ENCODE results near the gene MAGEB16.

Gene MAGEB16

GRCh38 chrX:35798042-35798441, at the start of gene MAGEB16:
MAGEB16 (plus strand) TSS chrX:35798342; CDS start chrX:35802197, 3,855 bp downstream.
- no peak for TF ChIP-seq JUND (IDR thresholded peaks at IDR 0.05; ENCODE audit: low read depth)
- in situ Hi-C loops (cut with HindIII; ENCODE audit: low pct_unique_long_range_greater_than_20kb, low sequenced_read_pairs): no loop called here
- DNase-seq (ENCODE audit: low read depth in 1 of 2, low spot score in 1 of 2): no peak

- DNase-seq (ENCODE audit: low read depth in 1 of 2, low spot score in 1 of 2): no peak
- TF ChIP-seq JUND (IDR thresholded peaks at IDR 0.05; ENCODE audit: low read depth): no peak
- in situ Hi-C loops (cut with HindIII; ENCODE audit: low pct_unique_long_range_greater_than_20kb, low sequenced_read_pairs): no loop called here
Observed at GRCh38 chrX:35773958-35774564, 24.1 kb upstream of the MAGEB16 start.

- in situ Hi-C loops (cut with HindIII; ENCODE audit: low pct_unique_long_range_greater_than_20kb, low sequenced_read_pairs): no loop called here
- no peak for DNase-seq (ENCODE audit: low read depth in 1 of 2, low spot score in 1 of 2)
- no peak for TF ChIP-seq JUND (IDR thresholded peaks at IDR 0.05; ENCODE audit: low read depth)
Observed at GRCh38 chrX:35785075-35785474, 13.1 kb upstream of the MAGEB16 start.

GRCh38 chrX:35786271-35786670, 11.9 kb upstream of the MAGEB16 start:
- DNase-seq (ENCODE audit: low read depth in 1 of 2, low spot score in 1 of 2): peak in 1 of 2 experiments; percentile 66
- no peak for TF ChIP-seq JUND (IDR thresholded peaks at IDR 0.05; ENCODE audit: low read depth)
- in situ Hi-C loops (cut with HindIII; ENCODE audit: low pct_unique_long_range_greater_than_20kb, low sequenced_read_pairs): no loop called here

- TF ChIP-seq JUND (IDR thresholded peaks at IDR 0.05; ENCODE audit: low read depth): no peak
- DNase-seq (ENCODE audit: low read depth in 1 of 2, low spot score in 1 of 2): no peak
- in situ Hi-C loops (cut with HindIII; ENCODE audit: low pct_unique_long_range_greater_than_20kb, low sequenced_read_pairs): no loop called here
Observed at GRCh38 chrX:35787867-35788266, 10.3 kb upstream of the MAGEB16 start.

- in situ Hi-C loops (cut with HindIII; ENCODE audit: low pct_unique_long_range_greater_than_20kb, low sequenced_read_pairs): no loop called here
- TF ChIP-seq JUND (IDR thresholded peaks at IDR 0.05; ENCODE audit: low read depth): no peak
- DNase-seq (ENCODE audit: low read depth in 1 of 2, low spot score in 1 of 2): no peak
Observed at GRCh38 chrX:35800474-35800873, 2.3 kb downstream of the MAGEB16 start.

GRCh38 chrX:35809781-35810180, 11.6 kb downstream of the MAGEB16 start:
- no peak for DNase-seq (ENCODE audit: low read depth in 1 of 2, low spot score in 1 of 2)
- TF ChIP-seq JUND (IDR thresholded peaks at IDR 0.05; ENCODE audit: low read depth): no peak
- in situ Hi-C loops (cut with HindIII; ENCODE audit: low pct_unique_long_range_greater_than_20kb, low sequenced_read_pairs): no loop called here

- no peak for TF ChIP-seq JUND (IDR thresholded peaks at IDR 0.05; ENCODE audit: low read depth)
- peak in 1 of 2 experiments; percentile 2 for DNase-seq (ENCODE audit: low read depth in 1 of 2, low spot score in 1 of 2)
- in situ Hi-C loops (cut with HindIII; ENCODE audit: low pct_unique_long_range_greater_than_20kb, low sequenced_read_pairs): no loop called here
Observed at GRCh38 chrX:35819241-35819640, 21.1 kb downstream of the MAGEB16 start.

- in situ Hi-C loops (cut with HindIII; ENCODE audit: low pct_unique_long_range_greater_than_20kb, low sequenced_read_pairs): no loop called here
- no peak for DNase-seq (ENCODE audit: low read depth in 1 of 2, low spot score in 1 of 2)
- no peak for TF ChIP-seq JUND (IDR thresholded peaks at IDR 0.05; ENCODE audit: low read depth)
Observed at GRCh38 chrX:35826503-35826902, 28.4 kb downstream of the MAGEB16 start.

- no peak for TF ChIP-seq JUND (IDR thresholded peaks at IDR 0.05; ENCODE audit: low read depth)
- in situ Hi-C loops (cut with HindIII; ENCODE audit: low pct_unique_long_range_greater_than_20kb, low sequenced_read_pairs): no loop called here
- DNase-seq (ENCODE audit: low read depth in 1 of 2, low spot score in 1 of 2): no peak
Observed at GRCh38 chrX:35829501-35829900, 31.4 kb downstream of the MAGEB16 start.

GRCh38 chrX:35841872-35842271, 43.7 kb downstream of the MAGEB16 start:
- TF ChIP-seq JUND (IDR thresholded peaks at IDR 0.05; ENCODE audit: low read depth): no peak
- no peak for DNase-seq (ENCODE audit: low read depth in 1 of 2, low spot score in 1 of 2)
- in situ Hi-C loops (cut with HindIII; ENCODE audit: low pct_unique_long_range_greater_than_20kb, low sequenced_read_pairs): no loop called here

- no peak for TF ChIP-seq JUND (IDR thresholded peaks at IDR 0.05; ENCODE audit: low read depth)
- DNase-seq (ENCODE audit: low read depth in 1 of 2, low spot score in 1 of 2): no peak
- in situ Hi-C loops (cut with HindIII; ENCODE audit: low pct_unique_long_range_greater_than_20kb, low sequenced_read_pairs): no loop called here
Observed at GRCh38 chrX:35842674-35843073, 44.5 kb downstream of the MAGEB16 start.

GRCh38 chrX:35847736-35848135, 49.6 kb downstream of the MAGEB16 start:
- no peak for DNase-seq (ENCODE audit: low read depth in 1 of 2, low spot score in 1 of 2)
- TF ChIP-seq JUND (IDR thresholded peaks at IDR 0.05; ENCODE audit: low read depth): no peak
- in situ Hi-C loops (cut with HindIII; ENCODE audit: low pct_unique_long_range_greater_than_20kb, low sequenced_read_pairs): no loop called here

Measured in T47D (cell line).